ENCODE measurements around the gene ONECUT2. TPM values are rescaled to one million over a fixed set of nuclear protein-coding genes. Genes with fewer than 3 reads are reported as not detected.

The ONECUT2 gene
- total RNA-seq, 1 donor from 2014 or later, result 0.06 TPM

DNA sequence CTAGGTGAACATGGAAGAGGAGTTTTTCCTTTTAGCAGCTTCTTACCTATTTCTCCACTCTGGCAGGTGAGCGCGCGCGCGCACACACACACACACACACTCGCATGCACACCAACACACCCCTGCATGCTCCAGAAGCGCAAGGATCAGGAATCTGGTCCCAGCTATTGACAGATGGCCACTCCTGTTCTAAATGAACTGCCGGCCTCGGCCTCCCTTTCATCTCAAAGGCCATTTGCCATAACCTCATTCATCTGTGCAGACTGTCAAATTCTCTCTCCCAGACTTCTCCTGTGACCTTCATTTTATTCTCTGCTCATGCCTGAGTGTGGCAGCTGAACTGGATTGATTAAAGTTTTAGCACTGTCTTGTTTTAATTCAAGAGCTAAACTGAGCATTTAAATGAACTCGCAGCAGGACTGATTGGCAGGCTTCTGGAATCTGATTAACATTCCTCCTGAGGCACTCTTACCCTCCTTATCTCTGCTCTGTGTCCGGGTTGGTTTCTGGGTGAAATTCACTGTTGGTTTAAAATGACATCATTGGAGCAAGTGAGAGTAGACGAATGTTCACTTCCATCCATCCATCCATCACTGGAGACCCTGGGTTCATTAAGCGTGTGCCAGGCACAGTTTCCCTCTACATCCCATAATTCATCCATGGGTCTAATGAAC is 92.5 kb downstream of the ONECUT2 start:
- no peaks in the 10 kb centered on the region for H3K27me3 ChIP-seq
- H3K36me3 Mint-ChIP-seq, result no peaks in the 10 kb centered on the region
- TF ChIP-seq EZH2phosphoT487 (IDR thresholded peaks at IDR 0.05) (no peak), EZH2 (IDR thresholded peaks at IDR 0.05) (no peak)
- TF ChIP-seq, protein P1, sequence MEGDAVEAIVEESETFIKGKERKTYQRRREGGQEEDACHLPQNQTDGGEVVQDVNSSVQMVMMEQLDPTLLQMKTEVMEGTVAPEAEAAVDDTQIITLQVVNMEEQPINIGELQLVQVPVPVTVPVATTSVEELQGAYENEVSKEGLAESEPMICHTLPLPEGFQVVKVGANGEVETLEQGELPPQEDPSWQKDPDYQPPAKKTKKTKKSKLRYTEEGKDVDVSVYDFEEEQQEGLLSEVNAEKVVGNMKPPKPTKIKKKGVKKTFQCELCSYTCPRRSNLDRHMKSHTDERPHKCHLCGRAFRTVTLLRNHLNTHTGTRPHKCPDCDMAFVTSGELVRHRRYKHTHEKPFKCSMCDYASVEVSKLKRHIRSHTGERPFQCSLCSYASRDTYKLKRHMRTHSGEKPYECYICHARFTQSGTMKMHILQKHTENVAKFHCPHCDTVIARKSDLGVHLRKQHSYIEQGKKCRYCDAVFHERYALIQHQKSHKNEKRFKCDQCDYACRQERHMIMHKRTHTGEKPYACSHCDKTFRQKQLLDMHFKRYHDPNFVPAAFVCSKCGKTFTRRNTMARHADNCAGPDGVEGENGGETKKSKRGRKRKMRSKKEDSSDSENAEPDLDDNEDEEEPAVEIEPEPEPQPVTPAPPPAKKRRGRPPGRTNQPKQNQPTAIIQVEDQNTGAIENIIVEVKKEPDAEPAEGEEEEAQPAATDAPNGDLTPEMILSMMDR (IDR thresholded peaks at IDR 0.05), result no peak

DNA sequence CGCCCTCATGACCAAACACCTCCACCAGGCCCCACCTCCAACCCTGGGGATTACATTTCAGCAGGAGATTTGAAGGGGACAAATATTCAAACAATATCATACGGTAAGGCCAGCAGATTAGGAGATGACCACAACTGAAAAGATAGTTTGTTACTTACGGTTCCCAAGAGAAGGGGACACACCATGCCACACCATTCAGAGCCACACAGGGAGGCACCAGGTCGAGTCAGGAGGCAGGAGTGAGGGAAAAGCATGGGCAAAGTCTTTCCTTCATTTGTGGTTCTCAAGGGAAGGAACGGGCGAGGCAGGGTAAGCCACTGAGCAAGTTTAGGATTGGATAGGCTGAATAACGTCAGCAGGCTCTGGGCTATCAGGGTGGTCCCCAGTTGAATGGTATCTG is 94.0 kb downstream of the ONECUT2 start:
- H3K27ac ChIP-seq, result no peak overlapping the region
- TF ChIP-seq EZH2 (IDR thresholded peaks at IDR 0.05) (no peak), EZH2phosphoT487 (IDR thresholded peaks at IDR 0.05) (no peak)
- TF ChIP-seq, protein P1 (IDR thresholded peaks at IDR 0.05), result no peak
- H3K27me3 ChIP-seq, result no peaks in the 10 kb centered on the region
- H3K27me3 Mint-ChIP-seq (ENCODE audit: insufficient read depth, low read depth), result peaks cover 28% of the 10 kb centered on the region
- H3F3A ChIP-seq (ENCODE audit: low read depth), result peaks cover 18% of the 10 kb centered on the region
- H3K4me1 ChIP-seq, result peaks cover 20% of the 10 kb centered on the region
- no peak overlapping the region for H3K27ac Mint-ChIP-seq
- no peak overlapping the region for H2AFZ ChIP-seq (replicated peaks)
- no peaks in the 10 kb centered on the region for H3K9me3 ChIP-seq (ENCODE audit: low read depth)
- H3K36me3 ChIP-seq, result no peaks in the 10 kb centered on the region
- H3K36me3 Mint-ChIP-seq, result no peaks in the 10 kb centered on the region
- no peaks in the 10 kb centered on the region for H3K79me2 ChIP-seq (ENCODE audit: low read depth)
- H3K4me3 Mint-ChIP-seq, result no peak overlapping the region
- no peak overlapping the region for H3K4me2 ChIP-seq
- H3K4me1 Mint-ChIP-seq, result peaks cover 24% of the 10 kb centered on the region
- no peak overlapping the region for H3K9ac ChIP-seq
- no peaks in the 10 kb centered on the region for H4K20me1 ChIP-seq (ENCODE audit: low read depth)
- H3K9me3 Mint-ChIP-seq, result peaks cover 3% of the 10 kb centered on the region
- DNase-seq (ENCODE audit: low spot score), result no peak
- H3K4me3 ChIP-seq, result no peak overlapping the region

More for the DNA sequence above, 92.5 kb downstream of the ONECUT2 start:
- Histone ChIP-seq H3K4me2 (peak overlapping the region; percentile 15), H3K36me3 (no peaks in the 10 kb centered on the region), H3K79me2 (ENCODE audit: low read depth) (no peaks in the 10 kb centered on the region), H3F3A (ENCODE audit: low read depth) (peaks cover 5% of the 10 kb centered on the region), H2AFZ (replicated peaks) (peak overlapping the region; percentile 45), H3K4me1 (peaks cover 5% of the 10 kb centered on the region), H4K20me1 (ENCODE audit: low read depth) (no peaks in the 10 kb centered on the region), H3K9me3 (ENCODE audit: low read depth) (no peaks in the 10 kb centered on the region), H3K4me3 (no peak overlapping the region), H3K9ac (no peak overlapping the region), H3K27ac (no peak overlapping the region)
- H3K9me3 Mint-ChIP-seq, result peaks cover 3% of the 10 kb centered on the region
- H3K27ac Mint-ChIP-seq, result no peak overlapping the region
- no peak overlapping the region for H3K4me3 Mint-ChIP-seq
- DNase-seq (ENCODE audit: low spot score), result peak; percentile 23
- H3K4me1 Mint-ChIP-seq, result peaks cover 10% of the 10 kb centered on the region
- peaks cover 25% of the 10 kb centered on the region for H3K27me3 Mint-ChIP-seq (ENCODE audit: insufficient read depth, low read depth)

DNA sequence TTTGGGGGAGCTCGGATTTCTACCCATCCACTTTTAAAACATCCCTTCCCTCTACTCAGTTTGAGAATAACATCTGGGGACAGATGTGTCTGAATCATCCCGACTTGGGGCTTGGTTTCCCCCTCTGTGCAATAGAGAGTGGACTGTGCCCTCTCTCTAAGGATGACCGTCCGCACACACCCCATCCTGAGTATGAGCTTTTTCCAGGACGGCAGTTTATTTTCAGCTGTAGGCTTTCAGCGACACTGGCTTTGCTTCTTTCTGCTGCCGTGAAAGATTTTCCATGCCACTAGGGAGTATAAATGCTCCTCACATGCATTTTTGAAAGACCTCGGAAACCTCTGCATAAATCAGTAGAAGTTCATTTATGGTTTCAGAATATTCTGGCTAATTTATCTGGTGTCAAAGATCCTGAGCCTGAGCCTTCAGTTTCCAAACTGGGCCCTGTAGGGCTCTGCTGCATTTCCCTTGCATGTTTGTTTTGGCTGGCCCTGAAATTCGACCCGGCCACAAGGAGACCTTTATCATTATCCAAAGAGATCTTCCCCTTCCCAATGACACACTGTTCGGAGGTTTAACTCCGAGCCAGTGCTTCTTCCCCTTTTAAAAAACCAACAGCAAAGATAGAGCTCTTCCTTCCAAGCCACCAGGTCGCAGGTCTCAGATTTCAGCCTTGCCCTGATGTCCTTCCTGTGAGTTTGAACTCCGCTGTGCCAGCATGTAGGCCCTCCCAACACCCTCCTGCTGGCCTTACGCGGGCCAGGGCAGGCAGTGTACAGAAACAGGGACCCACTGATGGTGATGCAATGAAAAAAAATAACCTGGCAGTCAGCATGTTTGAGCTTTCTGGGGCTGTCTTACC is 98.1 kb downstream of the ONECUT2 start:
- H3K4me3 Mint-ChIP-seq, result peak overlapping the region; percentile 5
- no peak for TF ChIP-seq EZH2 (IDR thresholded peaks at IDR 0.05)
- H3K79me2 ChIP-seq (ENCODE audit: low read depth), result no peaks in the 10 kb centered on the region
- H3K27ac ChIP-seq, result peak overlapping the region; percentile 44
- H3K4me2 ChIP-seq, result peak overlapping the region; percentile 72
- peak; percentile 54 for DNase-seq (ENCODE audit: low spot score)
- no peaks in the 10 kb centered on the region for H3K9me3 ChIP-seq (ENCODE audit: low read depth)
- peak overlapping the region; percentile 43 for H3K27ac Mint-ChIP-seq
- H3K4me1 Mint-ChIP-seq, result peaks cover 36% of the 10 kb centered on the region
- no peaks in the 10 kb centered on the region for H4K20me1 ChIP-seq (ENCODE audit: low read depth)
- H3K27me3 Mint-ChIP-seq (ENCODE audit: insufficient read depth, low read depth), result peaks cover 23% of the 10 kb centered on the region
- H3K36me3 ChIP-seq, result no peaks in the 10 kb centered on the region
- no peaks in the 10 kb centered on the region for H3K9me3 Mint-ChIP-seq
- peaks cover 39% of the 10 kb centered on the region for H3K4me1 ChIP-seq
- H3K36me3 Mint-ChIP-seq, result no peaks in the 10 kb centered on the region
- no peak overlapping the region for H3K9ac ChIP-seq
- H3F3A ChIP-seq (ENCODE audit: low read depth), result peaks cover 18% of the 10 kb centered on the region
- no peaks in the 10 kb centered on the region for H3K27me3 ChIP-seq
- H3K4me3 ChIP-seq, result peak overlapping the region; percentile 6
- H2AFZ ChIP-seq (replicated peaks), result peak overlapping the region; percentile 30

Data from neural progenitor cell (in vitro differentiated cells).